ENCODE results near the gene SPDEF. TPM values are rescaled to one million over a fixed set of nuclear protein-coding genes. Genes with fewer than 3 reads are reported as not detected.

SPDEF gene
- total RNA-seq, 4 donors from 2014 or later = 0.19 TPM; not detected in 3

- ATAC-seq (ENCODE audit: low FRiP score) = no peak
- TF ChIP-seq, protein P1, sequence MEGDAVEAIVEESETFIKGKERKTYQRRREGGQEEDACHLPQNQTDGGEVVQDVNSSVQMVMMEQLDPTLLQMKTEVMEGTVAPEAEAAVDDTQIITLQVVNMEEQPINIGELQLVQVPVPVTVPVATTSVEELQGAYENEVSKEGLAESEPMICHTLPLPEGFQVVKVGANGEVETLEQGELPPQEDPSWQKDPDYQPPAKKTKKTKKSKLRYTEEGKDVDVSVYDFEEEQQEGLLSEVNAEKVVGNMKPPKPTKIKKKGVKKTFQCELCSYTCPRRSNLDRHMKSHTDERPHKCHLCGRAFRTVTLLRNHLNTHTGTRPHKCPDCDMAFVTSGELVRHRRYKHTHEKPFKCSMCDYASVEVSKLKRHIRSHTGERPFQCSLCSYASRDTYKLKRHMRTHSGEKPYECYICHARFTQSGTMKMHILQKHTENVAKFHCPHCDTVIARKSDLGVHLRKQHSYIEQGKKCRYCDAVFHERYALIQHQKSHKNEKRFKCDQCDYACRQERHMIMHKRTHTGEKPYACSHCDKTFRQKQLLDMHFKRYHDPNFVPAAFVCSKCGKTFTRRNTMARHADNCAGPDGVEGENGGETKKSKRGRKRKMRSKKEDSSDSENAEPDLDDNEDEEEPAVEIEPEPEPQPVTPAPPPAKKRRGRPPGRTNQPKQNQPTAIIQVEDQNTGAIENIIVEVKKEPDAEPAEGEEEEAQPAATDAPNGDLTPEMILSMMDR (IDR thresholded peaks at IDR 0.05) = no peak
- DNase-seq (ENCODE audit: low spot score) = no peak
Observed at GRCh38 chr6:34563513-34563870, 7.4 kb upstream of the SPDEF start.

- TF ChIP-seq, protein P1 (IDR thresholded peaks at IDR 0.05) = no peak
- no peak for DNase-seq (ENCODE audit: low spot score)
- no peak for ATAC-seq (ENCODE audit: low FRiP score)
Observed at GRCh38 chr6:34562861-34563512, 6.9 kb upstream of the SPDEF start.

- TF ChIP-seq, protein P1 (IDR thresholded peaks at IDR 0.05) = no peak
- DNase-seq (ENCODE audit: low spot score) = no peak
- no peak for ATAC-seq (ENCODE audit: low FRiP score)
Observed at GRCh38 chr6:34562350-34562749, 6.2 kb upstream of the SPDEF start.

- TF ChIP-seq, protein P1 (IDR thresholded peaks at IDR 0.05) = no peak
- DNase-seq (ENCODE audit: low spot score) (no peak), ATAC-seq (ENCODE audit: low FRiP score) (no peak)
Observed at GRCh38 chr6:34561227-34561530, 5.0 kb upstream of the SPDEF start.

- ATAC-seq (ENCODE audit: low FRiP score) (no peak), DNase-seq (ENCODE audit: low spot score) (no peak)
- TF ChIP-seq, protein P1 (IDR thresholded peaks at IDR 0.05) = no peak
Observed at GRCh38 chr6:34560366-34561226, 4.5 kb upstream of the SPDEF start.

DNA sequence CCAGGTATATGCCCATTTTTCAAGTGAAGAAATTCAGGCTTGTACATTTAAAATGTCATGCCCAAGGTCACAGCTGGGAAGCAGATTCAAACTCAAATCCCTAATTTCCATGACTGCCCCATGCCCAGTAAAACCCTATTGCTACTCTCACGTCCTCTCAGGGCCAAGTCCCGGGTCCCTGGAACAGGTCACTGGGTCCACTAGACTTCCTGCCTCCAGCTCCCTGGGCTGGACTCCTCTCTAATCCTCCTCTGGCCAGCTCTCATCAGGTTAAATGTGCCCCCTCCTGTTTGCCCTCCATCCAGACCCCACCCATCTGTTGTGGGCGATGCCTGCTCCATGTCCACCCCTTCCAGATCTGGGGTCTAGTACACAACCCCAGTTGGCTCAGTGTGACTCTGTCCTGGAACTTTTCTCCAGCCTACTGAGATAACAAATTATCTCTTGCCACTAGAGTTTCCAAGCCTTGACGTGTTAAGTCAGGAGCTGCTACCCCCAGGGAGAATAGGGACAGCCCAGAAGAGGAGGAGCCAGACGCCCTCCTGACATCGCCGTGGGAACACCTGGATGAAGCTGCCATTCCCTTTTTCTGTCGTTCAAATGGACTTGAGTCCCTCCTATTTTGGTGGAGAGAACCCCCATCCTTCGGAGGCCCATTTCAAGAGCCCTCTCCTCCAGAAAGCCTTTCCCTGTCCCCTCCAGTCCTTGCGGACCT is 3.7 kb upstream of the SPDEF start:
- ATAC-seq (ENCODE audit: low FRiP score) = no peak

More for the DNA sequence above, 3.7 kb upstream of the SPDEF start:
- no peak for DNase-seq (ENCODE audit: low spot score)
- TF ChIP-seq, protein P1 (IDR thresholded peaks at IDR 0.05) = no peak

Data from omental fat pad (tissue), 4 donors.